Hepatocyte (in vitro differentiated cells): Measurements from ENCODE around the gene FBXL17.

Source experiments
- CTCF ChIP-seq: fragments of 200-600 bp; sonication (generic); IDR thresholded peaks from 2 replicates; pipeline ENCODE4 v1.5.1; 2016; ENCODE audit warnings: antibody characterized with exemption, mild to moderate bottlenecking; ENCODE audit not compliant: poor library complexity
- EZH2 ChIP-seq: fragments of 200-600 bp; sonication (generic); IDR thresholded peaks from 2 replicates; pipeline ENCODE4 v1.6.1; 2016; ENCODE audit warnings: antibody characterized with exemption, mild to moderate bottlenecking, borderline replicate concordance
- EZH2phosphoT487 ChIP-seq: fragments of 200-600 bp; sonication (generic); IDR thresholded peaks from one replicate; pipeline ENCODE4 v1.6.1; 2018; ENCODE audit warnings: antibody characterized with exemption, mild to moderate bottlenecking, low read depth, moderate library complexity; ENCODE audit not compliant: unreplicated experiment, severe bottlenecking

- no peak for TF ChIP-seq CTCF
- no peak for TF ChIP-seq EZH2
- no peak for TF ChIP-seq EZH2phosphoT487
Measured at GRCh38 chr5:108420755-108421154, 38.9 kb upstream of the FBXL17 start.
